Spinal cord (tissue), 10 donors: ENCODE data around the gene IMMT. TPM values are rescaled to one million over a fixed set of nuclear protein-coding genes. Genes with fewer than 3 reads are reported as not detected.

Experiments used
- DNase-seq, 6 donors: peaks; one replicate each; pipeline versions ENCODE4 v3.0.0 to v3.0.0-alpha.2; 2013 to 2015; ENCODE audit warnings: low spot score in 6 of 6, low read depth in 4 of 6
- H3K27ac ChIP-seq: one replicate; pipeline ENCODE4 v1.5.1; 2013; ENCODE audit warnings: low read depth, low read length, control low read depth
- H3K27me3 ChIP-seq: one replicate; pipeline ENCODE4 v1.6.1; 2013; ENCODE audit warnings: low read length; ENCODE audit not compliant: control insufficient read depth, insufficient read depth
- H3K36me3 ChIP-seq: one replicate; pipeline ENCODE4 v1.6.1; 2013; ENCODE audit warnings: low read length; ENCODE audit not compliant: control insufficient read depth, insufficient read depth
- H3K4me1 ChIP-seq: one replicate; pipeline ENCODE4 v1.6.1; 2013; ENCODE audit warnings: low read length; ENCODE audit not compliant: control insufficient read depth, insufficient read depth
- H3K4me3 ChIP-seq: one replicate; pipeline ENCODE4 v1.5.1; 2013; ENCODE audit warnings: low read depth, low read length, control low read depth
- H3K9me3 ChIP-seq: one replicate; pipeline ENCODE4 v1.6.1; 2013; ENCODE audit warnings: low read length; ENCODE audit not compliant: control insufficient read depth, insufficient read depth
- WGBS: methylation state at CpG from one replicate; pipeline ENCODE4 v1.1.5; 2013; ENCODE audit warnings: missing lambda C conversion rate; ENCODE audit not compliant: insufficient coverage; 5-methylcytosine and 5-hydroxymethylcytosine counted together
- polyA plus RNA-seq, 2 donors: library from polyadenylated mRNA; unstranded; fragments of 120-200 nt; gene quantifications; one replicate each; pipeline ENCODE4 v1.2.1, GENCODE V29; 2013; ENCODE audit not compliant: insufficient read length in 2 of 2
- total RNA-seq, 2 donors: library from RNA; depleted of rRNA in 1 of 2; stranded (reverse); fragments of 120-200 nt in 1 of 2; fragments of >200 nt in 1 of 2; gene quantifications; one replicate each; pipeline versions ENCODE4 v1.2.3 to v1.2.4, GENCODE V29; 2013 to 2014
- donor health status: healthy.

The IMMT gene
- total and polyA plus RNA-seq, 4 donors = 58.1 to 87.8 (median 76.9) TPM

- DNase-seq = no peak
- Histone ChIP-seq H3K36me3 (peaks cover 9% of the 10 kb centered on the region), H3K27ac (no peak overlapping the region), H3K4me1 (peaks cover 18% of the 10 kb centered on the region), H3K27me3 (no peaks in the 10 kb centered on the region), H3K9me3 (no peaks in the 10 kb centered on the region), H3K4me3 (no peak overlapping the region)
- 92% methylated on average over 4 of the region's 7 CpGs for WGBS
Observed at GRCh38 chr2:86189782-86190416, 5.4 kb downstream of the IMMT start.

GRCh38 chr2:86186431-86186830, 8.8 kb downstream of the IMMT start:
- H3K27ac ChIP-seq = no peak overlapping the region
- H3K27me3 ChIP-seq = no peaks in the 10 kb centered on the region
- peaks cover 9% of the 10 kb centered on the region for H3K4me1 ChIP-seq

GRCh38 chr2:86185517-86186212, 9.6 kb downstream of the IMMT start:
- no peaks in the 10 kb centered on the region for H3K9me3 ChIP-seq
- H3K36me3 ChIP-seq = peaks cover 7% of the 10 kb centered on the region
- H3K4me1 ChIP-seq = peaks cover 2% of the 10 kb centered on the region
- no peak overlapping the region for H3K4me3 ChIP-seq
- DNase-seq = no peak
- H3K27ac ChIP-seq = no peak overlapping the region
- no CpG with 5 or more reads among the region's 1 CpG for WGBS
- no peaks in the 10 kb centered on the region for H3K27me3 ChIP-seq

More at GRCh38 chr2:86186431-86186830, 8.8 kb downstream of the IMMT start:
- no peak for DNase-seq
- Histone ChIP-seq H3K9me3 (no peaks in the 10 kb centered on the region), H3K4me3 (no peak overlapping the region), H3K36me3 (peaks cover 9% of the 10 kb centered on the region)

GRCh38 chr2:86176597-86176996, 18.7 kb downstream of the IMMT start:
- Histone ChIP-seq H3K27me3 (no peaks in the 10 kb centered on the region), H3K27ac (no peak overlapping the region), H3K9me3 (no peaks in the 10 kb centered on the region), H3K4me1 (no peaks in the 10 kb centered on the region), H3K36me3 (peaks cover 36% of the 10 kb centered on the region), H3K4me3 (no peak overlapping the region)
- DNase-seq = no peak

- H3K36me3 ChIP-seq = peaks cover 36% of the 10 kb centered on the region
- H3K4me3 ChIP-seq = no peak overlapping the region
- no peaks in the 10 kb centered on the region for H3K4me1 ChIP-seq
- H3K27ac ChIP-seq = no peak overlapping the region
- no peaks in the 10 kb centered on the region for H3K9me3 ChIP-seq
- no peak for DNase-seq
- no peaks in the 10 kb centered on the region for H3K27me3 ChIP-seq
- 92% methylated on average over 1 of the region's 1 CpG for WGBS
Observed at GRCh38 chr2:86175828-86176227, 19.4 kb downstream of the IMMT start.

GRCh38 chr2:86174445-86174844, 20.8 kb downstream of the IMMT start:
- WGBS = no CpG with 5 or more reads among the region's 2 CpGs
- H3K27me3 ChIP-seq = no peaks in the 10 kb centered on the region
- no peak overlapping the region for H3K4me3 ChIP-seq
- peaks cover 38% of the 10 kb centered on the region for H3K36me3 ChIP-seq
- H3K27ac ChIP-seq = no peak overlapping the region
- no peak for DNase-seq
- no peaks in the 10 kb centered on the region for H3K9me3 ChIP-seq
- H3K4me1 ChIP-seq = no peaks in the 10 kb centered on the region

GRCh38 chr2:86172610-86173009, 22.7 kb downstream of the IMMT start:
- Histone ChIP-seq H3K9me3 (no peaks in the 10 kb centered on the region), H3K36me3 (peaks cover 32% of the 10 kb centered on the region), H3K4me1 (no peaks in the 10 kb centered on the region), H3K27ac (no peak overlapping the region), H3K4me3 (no peak overlapping the region), H3K27me3 (no peaks in the 10 kb centered on the region)
- no peak for DNase-seq
- no CpG with 5 or more reads among the region's 2 CpGs for WGBS

GRCh38 chr2:86171295-86171694, 24.0 kb downstream of the IMMT start:
- Histone ChIP-seq H3K27ac (no peak overlapping the region), H3K27me3 (no peaks in the 10 kb centered on the region), H3K9me3 (no peaks in the 10 kb centered on the region), H3K4me3 (no peak overlapping the region), H3K36me3 (peaks cover 33% of the 10 kb centered on the region), H3K4me1 (no peaks in the 10 kb centered on the region)
- no CpG with 5 or more reads among the region's 3 CpGs for WGBS
- no peak for DNase-seq

- Histone ChIP-seq H3K36me3 (peaks cover 36% of the 10 kb centered on the region), H3K4me3 (no peak overlapping the region), H3K27ac (no peak overlapping the region), H3K9me3 (no peaks in the 10 kb centered on the region), H3K27me3 (no peaks in the 10 kb centered on the region), H3K4me1 (no peaks in the 10 kb centered on the region)
- no CpG with 5 or more reads among the region's 4 CpGs for WGBS
- DNase-seq = no peak
Observed at GRCh38 chr2:86170449-86170848, 24.8 kb downstream of the IMMT start.
